Endodermal cell (in vitro differentiated cells): ENCODE data around the gene COL27A1. TPM values are rescaled to one million over a fixed set of nuclear protein-coding genes. Genes with fewer than 3 reads are reported as not detected.
A peak's percentile ranks its signal among the peaks of the same experiment; 100 is the strongest.

Experiments used
- DNase-seq: peaks from one replicate; pipeline ENCODE4 v3.0.0-alpha.2; 2017
- H3K27ac ChIP-seq: 2 replicates; pipeline ENCODE4 v1.5.1; 2013; ENCODE audit warnings: mild to moderate bottlenecking, low read depth, low read length, moderate library complexity
- H3K27me3 ChIP-seq: 2 replicates; pipeline ENCODE4 v1.6.1; 2013; ENCODE audit warnings: mild to moderate bottlenecking, low read length, moderate library complexity; ENCODE audit not compliant: insufficient read depth, control insufficient read depth, poor library complexity, severe bottlenecking
- H3K36me3 ChIP-seq: 2 replicates; pipeline ENCODE4 v1.7.0; 2013; ENCODE audit warnings: mild to moderate bottlenecking, low read length, moderate library complexity; ENCODE audit not compliant: control insufficient read depth, insufficient read depth
- H3K4me1 ChIP-seq: one replicate; pipeline ENCODE4 v1.7.0; 2013; ENCODE audit warnings: low read length; ENCODE audit not compliant: control insufficient read depth, insufficient read depth
- H3K4me3 ChIP-seq: 2 replicates; pipeline ENCODE4 v1.5.1; 2013; ENCODE audit warnings: mild to moderate bottlenecking, low read length, moderate library complexity
- H3K9ac ChIP-seq: 2 replicates; pipeline ENCODE4 v1.6.1; 2013; ENCODE audit warnings: mild to moderate bottlenecking, low read length, moderate library complexity; ENCODE audit not compliant: poor library complexity, severe bottlenecking; ENCODE audit errors: extremely low read depth
- H3K9me3 ChIP-seq: 2 replicates; pipeline ENCODE4 v1.6.1; 2013; ENCODE audit warnings: mild to moderate bottlenecking, low read length, moderate library complexity; ENCODE audit not compliant: control insufficient read depth
- H3K27ac Mint-ChIP-seq: 2 replicates; pipeline ENCODE4 v1.8.0; 2020; ENCODE audit warnings: mixed read lengths
- H3K27me3 Mint-ChIP-seq: 2 replicates; pipeline ENCODE4 v1.8.0; 2021; ENCODE audit warnings: mild to moderate bottlenecking, mixed read lengths; ENCODE audit not compliant: insufficient read depth
- H3K36me3 Mint-ChIP-seq: 2 replicates; pipeline ENCODE4 v1.8.0; 2020; ENCODE audit warnings: low read depth, mixed read lengths
- H3K4me1 Mint-ChIP-seq: 2 replicates; pipeline ENCODE4 v1.8.0; 2020; ENCODE audit warnings: mixed read lengths
- H3K4me3 Mint-ChIP-seq: 2 replicates; pipeline ENCODE4 v1.8.0; 2020; ENCODE audit warnings: mild to moderate bottlenecking, moderate library complexity, mixed read lengths
- H3K9me3 Mint-ChIP-seq: 2 replicates; pipeline ENCODE4 v1.8.0; 2020; ENCODE audit warnings: mild to moderate bottlenecking, mixed read lengths
- WGBS, 2 experiments: methylation state at CpG; one replicate each; pipeline versions ENCODE4 v1.1.5 to v1.1.7; 2013; ENCODE audit warnings: missing lambda C conversion rate in 2 of 2, mixed read lengths in 1 of 2; ENCODE audit not compliant: insufficient coverage in 1 of 2, insufficient read length in 1 of 2; 5-methylcytosine and 5-hydroxymethylcytosine counted together
- total RNA-seq, 2 donors: library from RNA; stranded (reverse); fragmentation: NEBNext Ultra II Directional in 1 of 2; extraction: Animal tissue kit (Norgen Biotek cat#: 25700) in 1 of 2; gene quantifications; 2 replicates in 1 of 2; 3 replicates in 1 of 2; pipeline ENCODE4 v1.2.1, GENCODE V29; 2021
- TF ChIP-seq, protein P1 (sequence below): fragments of 200-600 bp; sonication (generic); conservative IDR thresholded peaks from 2 replicates; pipeline ENCODE4 v1.5.0; 2021; ENCODE audit warnings: antibody characterized with exemption, mild to moderate bottlenecking

The COL27A1 gene
- total RNA-seq, 2 donors from 2014 or later: 43.8 to 69.5 TPM

GRCh38 chr9:114290561-114290986 lies 135.2 kb downstream of the COL27A1 start:
- H3K4me3 Mint-ChIP-seq: no peak overlapping the region
- Histone ChIP-seq H3K4me1 (no peaks in the 10 kb centered on the region), H3K9me3 (peaks cover 25% of the 10 kb centered on the region), H3K36me3 (peaks cover 42% of the 10 kb centered on the region), H3K9ac (no peak overlapping the region), H3K27me3 (no peaks in the 10 kb centered on the region), H3K4me3 (no peak overlapping the region), H3K27ac (no peak overlapping the region)
- TF ChIP-seq, protein P1, sequence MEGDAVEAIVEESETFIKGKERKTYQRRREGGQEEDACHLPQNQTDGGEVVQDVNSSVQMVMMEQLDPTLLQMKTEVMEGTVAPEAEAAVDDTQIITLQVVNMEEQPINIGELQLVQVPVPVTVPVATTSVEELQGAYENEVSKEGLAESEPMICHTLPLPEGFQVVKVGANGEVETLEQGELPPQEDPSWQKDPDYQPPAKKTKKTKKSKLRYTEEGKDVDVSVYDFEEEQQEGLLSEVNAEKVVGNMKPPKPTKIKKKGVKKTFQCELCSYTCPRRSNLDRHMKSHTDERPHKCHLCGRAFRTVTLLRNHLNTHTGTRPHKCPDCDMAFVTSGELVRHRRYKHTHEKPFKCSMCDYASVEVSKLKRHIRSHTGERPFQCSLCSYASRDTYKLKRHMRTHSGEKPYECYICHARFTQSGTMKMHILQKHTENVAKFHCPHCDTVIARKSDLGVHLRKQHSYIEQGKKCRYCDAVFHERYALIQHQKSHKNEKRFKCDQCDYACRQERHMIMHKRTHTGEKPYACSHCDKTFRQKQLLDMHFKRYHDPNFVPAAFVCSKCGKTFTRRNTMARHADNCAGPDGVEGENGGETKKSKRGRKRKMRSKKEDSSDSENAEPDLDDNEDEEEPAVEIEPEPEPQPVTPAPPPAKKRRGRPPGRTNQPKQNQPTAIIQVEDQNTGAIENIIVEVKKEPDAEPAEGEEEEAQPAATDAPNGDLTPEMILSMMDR: no peak
- no peaks in the 10 kb centered on the region for H3K4me1 Mint-ChIP-seq
- 60 to 76% methylated on average over 1 to 7 of the region's 7 CpGs for WGBS, 2 experiments
- H3K27me3 Mint-ChIP-seq: no peaks in the 10 kb centered on the region
- H3K27ac Mint-ChIP-seq: no peak overlapping the region
- peaks cover 17% of the 10 kb centered on the region for H3K9me3 Mint-ChIP-seq
- DNase-seq: peak; percentile 58
- H3K36me3 Mint-ChIP-seq: peaks cover 36% of the 10 kb centered on the region

DNA sequence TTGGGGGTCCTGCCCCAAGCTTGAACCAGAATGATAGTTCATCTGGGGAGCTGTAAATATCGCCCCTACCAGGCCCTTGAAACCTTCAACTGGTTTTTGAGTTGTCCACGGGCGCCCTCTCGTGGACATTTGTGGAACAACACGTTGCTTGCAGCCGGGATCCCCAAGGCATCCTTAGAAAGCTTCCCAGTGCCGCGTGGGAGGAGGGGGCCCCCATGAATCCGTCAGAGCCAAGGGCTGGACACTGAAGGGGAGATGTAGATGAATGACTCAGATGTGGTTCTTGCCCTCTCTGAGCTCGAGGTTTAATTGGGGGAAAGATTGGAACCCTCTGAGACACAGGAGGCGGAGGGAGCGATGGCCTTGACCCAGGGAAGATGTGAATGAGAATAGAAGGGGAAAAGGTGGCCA lies 135.7 kb downstream of the COL27A1 start:
- H3K4me1 ChIP-seq: no peaks in the 10 kb centered on the region
- no peak overlapping the region for H3K4me3 ChIP-seq
- Mint-ChIP-seq H3K27ac (no peak overlapping the region), H3K27me3 (no peaks in the 10 kb centered on the region), H3K4me1 (no peaks in the 10 kb centered on the region), H3K36me3 (peaks cover 39% of the 10 kb centered on the region), H3K9me3 (peaks cover 22% of the 10 kb centered on the region), H3K4me3 (no peak overlapping the region)
- peak; percentile 94 for DNase-seq
- H3K27ac ChIP-seq: no peak overlapping the region
- peaks cover 30% of the 10 kb centered on the region for H3K9me3 ChIP-seq
- no peak overlapping the region for H3K9ac ChIP-seq
- 29% methylated on average over 10 to 12 of the region's 12 CpGs for WGBS, 2 experiments
- H3K27me3 ChIP-seq: no peaks in the 10 kb centered on the region
- peaks cover 45% of the 10 kb centered on the region for H3K36me3 ChIP-seq
- TF ChIP-seq, protein P1: peak; percentile 93

- Histone ChIP-seq H3K4me1 (no peaks in the 10 kb centered on the region), H3K9ac (no peak overlapping the region), H3K27ac (no peak overlapping the region), H3K4me3 (no peak overlapping the region), H3K27me3 (no peaks in the 10 kb centered on the region), H3K9me3 (peaks cover 35% of the 10 kb centered on the region), H3K36me3 (peaks cover 52% of the 10 kb centered on the region)
- 93 to 100% methylated on average over 1 to 11 of the region's 11 CpGs for WGBS, 2 experiments
- DNase-seq: no peak
- peaks cover 48% of the 10 kb centered on the region for H3K36me3 Mint-ChIP-seq
- no peak overlapping the region for H3K27ac Mint-ChIP-seq
- TF ChIP-seq, protein P1: no peak
- no peaks in the 10 kb centered on the region for H3K27me3 Mint-ChIP-seq
- H3K9me3 Mint-ChIP-seq: peaks cover 23% of the 10 kb centered on the region
- H3K4me3 Mint-ChIP-seq: no peak overlapping the region
- no peaks in the 10 kb centered on the region for H3K4me1 Mint-ChIP-seq
Measured at GRCh38 chr9:114291886-114292590, 136.7 kb downstream of the COL27A1 start.
